Stimulated activated CD4-positive, alpha-beta T cell treated with anti-CD3 and anti-CD28 coated beads, Interleukin-1b, Interleukin-23, amount 100 ng/mL, for 24 hours (primary cell): ENCODE measurements around the gene POLD3.

Source experiments
- DNase-seq, 4 experiments: peaks; one replicate each; pipeline ENCODE4 v3.0.0-alpha.2; 2020; ENCODE audit warnings: low read depth in 4 of 4, low spot score in 1 of 4

The POLD3 gene

DNA sequence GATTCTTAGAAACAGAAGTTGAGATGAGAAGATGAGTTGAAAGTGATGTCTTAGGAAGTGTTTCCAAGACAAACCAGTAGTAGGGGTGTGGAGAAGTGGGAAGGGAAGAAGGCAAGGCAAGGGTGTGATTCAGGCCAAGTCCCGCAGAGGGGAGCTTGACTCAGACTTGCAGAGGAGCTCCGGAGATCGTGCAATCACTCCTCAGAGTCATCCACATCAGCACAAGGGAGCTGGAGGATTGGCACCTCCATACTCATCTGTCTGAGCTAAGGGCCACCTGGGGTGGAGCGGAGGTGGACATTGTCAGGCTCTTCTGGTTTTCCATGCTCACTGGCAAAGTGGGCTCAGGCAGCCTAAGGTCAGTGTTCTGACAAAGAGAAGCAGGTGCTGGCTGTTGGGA, 94.4 kb downstream of the POLD3 start:
- DNase-seq, result no peak

DNA sequence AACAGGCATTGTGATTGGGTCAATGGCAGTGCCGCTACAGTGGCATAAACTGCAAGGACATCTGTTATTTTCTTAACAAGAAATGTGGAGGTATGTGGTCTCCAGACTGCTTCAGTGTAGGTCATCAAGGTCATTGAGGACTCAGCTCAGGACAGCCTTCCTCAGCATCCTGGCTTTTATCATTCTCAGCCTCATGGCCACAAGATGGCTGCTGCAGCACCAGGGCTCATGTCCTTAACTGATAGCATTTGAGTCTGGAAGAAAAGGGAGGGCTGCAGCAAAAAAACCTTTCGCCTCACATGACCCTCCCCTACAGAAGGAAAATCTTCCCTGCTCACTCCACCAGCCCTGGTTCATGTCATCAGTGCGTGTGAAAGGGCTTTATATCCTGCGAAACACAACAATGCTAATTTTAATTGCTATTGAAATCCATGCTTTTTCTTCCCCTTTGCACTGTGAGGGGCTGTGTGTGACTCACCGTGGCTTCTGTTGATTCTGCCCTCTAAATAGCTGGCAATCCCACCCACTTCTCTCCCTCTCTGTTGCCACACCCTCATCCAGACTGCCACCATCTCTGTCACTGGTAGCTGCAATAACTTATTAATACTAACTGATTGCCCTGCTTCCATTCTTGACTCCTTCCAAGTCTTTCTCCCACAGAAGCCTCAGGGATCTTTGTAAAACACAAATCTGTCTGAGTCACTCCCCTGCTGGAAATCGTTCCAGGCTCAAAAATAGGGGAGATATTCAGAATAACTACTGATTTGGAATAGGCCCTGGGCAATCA, 95.0 kb downstream of the POLD3 start:
- DNase-seq, result no peak

DNA sequence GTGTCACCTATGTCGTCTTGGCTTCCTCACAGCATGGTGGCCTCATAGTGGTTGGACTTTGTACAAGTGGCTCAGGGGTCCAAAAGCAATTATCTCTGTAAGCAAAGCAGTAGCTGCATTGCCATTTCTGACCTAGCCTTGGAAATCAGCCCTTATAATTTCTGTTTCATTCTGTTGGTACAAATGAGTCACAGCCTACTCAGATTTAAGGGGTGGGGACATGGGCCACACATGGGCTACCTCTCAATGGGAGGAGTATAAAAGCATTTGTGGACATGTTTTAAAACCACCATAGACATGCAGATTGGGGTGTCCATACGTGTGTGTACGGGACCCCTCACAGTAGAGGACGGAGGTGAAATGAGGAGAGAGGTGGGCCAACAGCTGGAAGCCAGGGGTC, 97.3 kb downstream of the POLD3 start:
- no peak for DNase-seq

DNA sequence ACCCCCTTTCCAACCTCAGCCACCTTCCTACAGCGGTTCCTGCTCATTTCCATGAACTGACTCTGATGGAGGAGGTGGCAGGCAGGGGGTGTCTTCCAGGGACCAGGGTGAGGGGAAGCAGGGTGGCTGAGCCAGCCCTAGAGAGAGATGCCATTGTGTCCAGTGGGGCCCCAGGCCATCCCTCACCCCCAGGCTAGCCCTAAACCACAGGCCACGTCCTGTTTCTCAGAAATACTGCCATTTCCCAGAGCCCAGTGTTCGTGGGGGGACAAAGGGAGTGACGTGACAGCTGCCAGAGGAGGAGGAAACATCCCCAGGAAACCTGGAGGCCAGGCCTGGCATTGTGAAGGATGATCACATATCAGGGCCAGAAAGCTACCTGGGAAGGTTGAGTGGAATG, 99.4 kb downstream of the POLD3 start:
- no peak for DNase-seq
